HEK293 (cell line): ENCODE results near the gene RASA3.

Source experiments
- CTCF ChIA-PET: fragments of 350-600 bp; formaldehyde crosslinking; extraction: SDS; loops from one replicate; lab custom pipeline; 2021; ENCODE audit warnings: antibody characterized with exemption; lab: Yijun Ruan, JAX
- POLR2A ChIA-PET: fragments of 300-600 bp; formaldehyde crosslinking; extraction: SDS; loops from one replicate; lab custom pipeline; 2020; ENCODE audit warnings: antibody characterized with exemption, inconsistent platforms; lab: Yijun Ruan, JAX
- H3K27ac ChIP-seq: fragments of 200-500 bp; sonication (Bioruptor generic); 2 replicates; pipeline ENCODE4 v1.5.1; 2014; ENCODE audit warnings: low read depth, low read length, control low read depth, inconsistent platforms; ENCODE audit errors: extremely low read depth
- H3K36me3 ChIP-seq, 2 experiments: fragments of 200-500 bp in 1 of 2; sonication (Bioruptor generic) in 1 of 2; 1 replicate in 1 of 2; 2 replicates in 1 of 2; pipeline ENCODE4 v1.5.1; 2014 to 2017; ENCODE audit warnings: inconsistent platforms in 2 of 2, low read length in 2 of 2; ENCODE audit not compliant: control insufficient read depth in 2 of 2, insufficient read depth in 1 of 2
- H3K4me1 ChIP-seq: fragments of 200-500 bp; sonication (Bioruptor generic); 2 replicates; pipeline ENCODE4 v1.5.1; 2014; ENCODE audit warnings: mild to moderate bottlenecking, low read length, inconsistent platforms; ENCODE audit not compliant: control insufficient read depth, insufficient read depth
- H3K4me3 ChIP-seq: 2 replicates; pipeline ENCODE4 v1.5.1; 2011; ENCODE audit warnings: low read depth, mild to moderate bottlenecking, control low read depth, low read length, moderate library complexity
- H3K9me3 ChIP-seq: fragments of 200-500 bp; sonication (Bioruptor generic); 2 replicates; pipeline ENCODE4 v1.5.1; 2014; ENCODE audit warnings: low read depth, low read length, inconsistent platforms; ENCODE audit not compliant: control insufficient read depth, insufficient read depth
- GLIS2 ChIP-seq: fragments of 450-650 bp; formaldehyde crosslinking; IDR thresholded peaks from 2 replicates; pipeline ENCODE4 v1.5.1; 2016; ENCODE audit warnings: missing biosample characterization, missing genetic modification characterization
- KLF10 ChIP-seq: fragments of 450-650 bp; IDR thresholded peaks from 2 replicates; pipeline ENCODE4 v1.5.1; 2018; ENCODE audit warnings: missing biosample characterization, mild to moderate bottlenecking, missing genetic modification characterization
- REST ChIP-seq: fragments of 450-650 bp; formaldehyde crosslinking; IDR thresholded peaks from 2 replicates; pipeline ENCODE4 v1.5.1; 2016; ENCODE audit warnings: missing biosample characterization, missing genetic modification characterization
- YY2 ChIP-seq: fragments of 450-650 bp; formaldehyde crosslinking; IDR thresholded peaks from 2 replicates; pipeline ENCODE4 v1.5.1; 2016; ENCODE audit warnings: missing biosample characterization, missing genetic modification characterization
- ZBTB10 ChIP-seq: fragments of 450-650 bp; formaldehyde crosslinking; IDR thresholded peaks from 2 replicates; pipeline ENCODE4 v1.5.1; 2016; ENCODE audit warnings: missing biosample characterization, missing genetic modification characterization
- ZBTB6 ChIP-seq: fragments of 450-650 bp; formaldehyde crosslinking; IDR thresholded peaks from 2 replicates; pipeline ENCODE4 v1.5.1; 2017; ENCODE audit warnings: missing biosample characterization, missing genetic modification characterization
- ZBTB7A ChIP-seq: fragments of 450-650 bp; formaldehyde crosslinking; IDR thresholded peaks from 2 replicates; pipeline ENCODE4 v1.5.1; 2016; ENCODE audit warnings: low read depth, missing biosample characterization, missing genetic modification characterization
- ZFHX2 ChIP-seq: fragments of 450-650 bp; formaldehyde crosslinking; conservative IDR thresholded peaks from 2 replicates; pipeline ENCODE4 v1.5.1; 2016; ENCODE audit warnings: missing biosample characterization, missing genetic modification characterization
- ZNF184 ChIP-seq: fragments of 450-650 bp; IDR thresholded peaks from 2 replicates; pipeline ENCODE4 v1.5.1; 2018; ENCODE audit warnings: missing biosample characterization, mild to moderate bottlenecking, missing genetic modification characterization
- ZNF24 ChIP-seq: fragments of 450-650 bp; formaldehyde crosslinking; IDR thresholded peaks from 2 replicates; pipeline ENCODE4 v1.5.1; 2016; ENCODE audit warnings: missing biosample characterization, missing genetic modification characterization
- ZNF280D ChIP-seq: fragments of 450-650 bp; formaldehyde crosslinking; IDR thresholded peaks from 2 replicates; pipeline ENCODE4 v1.5.1; 2016; ENCODE audit warnings: missing biosample characterization, missing genetic modification characterization
- ZNF302 ChIP-seq: fragments of 450-650 bp; formaldehyde crosslinking; IDR thresholded peaks from 2 replicates; pipeline ENCODE4 v1.5.1; 2016; ENCODE audit warnings: missing biosample characterization, missing genetic modification characterization, low read depth
- ZNF404 ChIP-seq: fragments of 450-650 bp; formaldehyde crosslinking; IDR thresholded peaks from 2 replicates; pipeline ENCODE4 v1.5.1; 2017; ENCODE audit warnings: missing biosample characterization, missing genetic modification characterization
- ZNF514 ChIP-seq: fragments of 450-650 bp; formaldehyde crosslinking; IDR thresholded peaks from 2 replicates; pipeline ENCODE4 v1.5.1; 2016; ENCODE audit warnings: missing biosample characterization, missing genetic modification characterization
- ZNF560 ChIP-seq: fragments of 450-650 bp; formaldehyde crosslinking; IDR thresholded peaks from 2 replicates; pipeline ENCODE4 v1.5.1; 2017; ENCODE audit warnings: missing biosample characterization, missing genetic modification characterization, borderline replicate concordance
- ZNF645 ChIP-seq: fragments of 450-650 bp; formaldehyde crosslinking; IDR thresholded peaks from 2 replicates; pipeline ENCODE4; 2016; ENCODE audit warnings: missing biosample characterization, missing genetic modification characterization
- ZNF701 ChIP-seq: fragments of 450-650 bp; formaldehyde crosslinking; IDR thresholded peaks from 2 replicates; pipeline ENCODE4 v1.5.1; 2016; ENCODE audit warnings: missing biosample characterization, missing genetic modification characterization

The RASA3 gene

GRCh38 chr13:113963376-113963775, 169.0 kb downstream of the RASA3 start:
- CTCF ChIA-PET, result no interaction called here
- Histone ChIP-seq H3K9me3 (no peaks in the 10 kb centered on the region), H3K4me1 (no peaks in the 10 kb centered on the region), H3K36me3 (no peaks in the 10 kb centered on the region), H3K27ac (no peak overlapping the region), H3K4me3 (no peak overlapping the region)
- POLR2A ChIA-PET, result no interaction called here
- TF ChIP-seq ZBTB6 (no peak), ZNF24 (no peak), REST (tag by site-specific recombination) (no peak), ZFHX2 (tag by site-specific recombination) (no peak), ZBTB7A (tag by site-specific recombination) (no peak), GLIS2 (tag by site-specific recombination) (no peak), ZNF280D (tag by site-specific recombination) (no peak), ZNF560 (tag by site-specific recombination) (no peak), ZNF645 (tag by site-specific recombination) (no peak), ZNF404 (tag by site-specific recombination) (no peak), YY2 (tag by site-specific recombination) (no peak), ZBTB10 (tag by site-specific recombination) (no peak)

- Histone ChIP-seq H3K36me3 (no peaks in the 10 kb centered on the region), H3K4me3 (no peak overlapping the region), H3K4me1 (no peaks in the 10 kb centered on the region), H3K27ac (no peak overlapping the region), H3K9me3 (no peaks in the 10 kb centered on the region)
- ChIA-PET POLR2A (no interaction called here), CTCF (no interaction called here)
- TF ChIP-seq KLF10 (tag by site-specific recombination), result no peak
- no peak for TF ChIP-seq ZNF701 (tag by site-specific recombination)
- TF ChIP-seq ZNF560 (tag by site-specific recombination), result no peak
- no peak for TF ChIP-seq ZNF514 (tag by site-specific recombination)
- TF ChIP-seq GLIS2 (tag by site-specific recombination), result no peak
- no peak for TF ChIP-seq ZNF184 (tag by site-specific recombination)
- no peak for TF ChIP-seq ZNF302 (tag by site-specific recombination)
Observed at GRCh38 chr13:113962975-113963374, 169.4 kb downstream of the RASA3 start.
